Fibroblast of skin of left biceps (primary cell): ENCODE measurements around the gene EP400.
"Not testable (repeated sequence)": the region's sequence is repeated elsewhere in the genome, so short reads cannot be mapped to it uniquely, and the experiment has no call there.

Experiments
- DNase-seq, 2 experiments: peaks; one replicate each; pipeline ENCODE4 v3.0.0-alpha.2; 2013; ENCODE audit warnings: low read depth in 2 of 2

Gene EP400

DNA sequence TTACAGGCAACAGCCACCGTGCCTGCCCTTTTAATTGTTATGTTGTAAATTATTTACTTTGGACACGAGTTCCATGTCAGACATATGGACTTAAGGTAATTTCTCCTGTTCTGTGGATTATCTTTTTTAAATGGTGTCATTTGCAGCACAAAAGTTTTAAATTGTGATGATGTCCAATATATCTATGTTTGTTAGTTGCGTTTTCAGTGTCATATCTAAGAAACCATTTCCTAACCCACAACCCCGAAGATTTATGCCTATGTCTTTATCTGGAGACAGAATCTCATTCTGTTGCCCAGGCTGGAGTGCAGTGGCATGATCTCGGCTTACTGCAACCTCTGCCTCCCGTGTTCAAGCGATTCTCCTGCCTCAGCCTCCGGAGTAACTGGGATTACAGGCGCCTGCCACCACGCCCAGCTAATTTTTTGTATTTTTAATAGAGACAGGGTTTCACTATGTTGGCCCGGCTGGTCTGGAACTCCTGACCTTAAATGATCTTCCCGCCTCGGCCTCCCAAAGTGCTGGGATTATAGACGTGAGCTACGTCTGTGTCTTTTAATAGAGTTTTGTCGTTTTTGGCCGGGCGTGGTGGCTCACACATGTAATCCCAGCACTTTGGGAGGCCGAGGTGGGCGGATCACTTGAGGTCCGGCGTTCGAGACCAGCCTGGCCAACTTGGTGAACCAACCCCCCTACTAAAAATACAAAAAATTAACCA, 870 bp upstream of the EP400 start:
- not testable (repeated sequence) for DNase-seq

DNA sequence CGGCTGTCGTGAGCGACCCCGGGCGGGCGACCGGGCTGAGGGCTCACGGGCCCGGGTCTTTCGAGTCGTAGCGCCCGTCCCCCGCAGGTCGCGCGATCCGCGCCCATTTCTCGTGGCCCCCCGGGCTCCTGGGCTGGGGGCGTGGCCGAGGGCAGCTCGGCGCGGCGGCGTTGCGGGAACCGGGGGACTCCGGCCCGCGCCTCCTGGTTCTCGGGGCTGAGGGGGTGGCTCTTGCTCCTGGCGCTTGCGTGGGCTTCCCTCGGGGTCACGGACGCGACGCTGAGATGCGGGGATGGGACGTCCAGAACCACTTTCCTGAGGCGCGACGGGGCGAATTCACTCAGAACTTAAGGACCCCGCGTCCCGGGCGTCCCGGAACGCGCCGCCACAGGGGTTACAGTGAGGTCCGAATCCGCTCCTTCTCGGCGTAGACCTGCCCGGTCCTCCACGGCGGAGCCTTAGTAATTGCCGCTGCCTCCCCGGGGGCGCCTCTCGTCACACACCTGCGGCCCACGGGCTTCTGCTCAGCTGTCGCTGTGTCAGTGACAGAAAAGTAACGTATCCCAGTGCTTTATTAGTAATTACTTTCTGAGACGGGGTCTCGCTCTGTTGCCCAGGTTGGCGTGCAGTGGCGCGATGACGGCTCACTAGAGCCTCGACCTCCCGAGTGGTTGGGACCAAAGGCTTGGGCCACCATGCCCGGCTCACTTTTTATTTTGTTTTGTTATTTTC, 606 bp downstream of the EP400 start:
- no peak for DNase-seq

DNA sequence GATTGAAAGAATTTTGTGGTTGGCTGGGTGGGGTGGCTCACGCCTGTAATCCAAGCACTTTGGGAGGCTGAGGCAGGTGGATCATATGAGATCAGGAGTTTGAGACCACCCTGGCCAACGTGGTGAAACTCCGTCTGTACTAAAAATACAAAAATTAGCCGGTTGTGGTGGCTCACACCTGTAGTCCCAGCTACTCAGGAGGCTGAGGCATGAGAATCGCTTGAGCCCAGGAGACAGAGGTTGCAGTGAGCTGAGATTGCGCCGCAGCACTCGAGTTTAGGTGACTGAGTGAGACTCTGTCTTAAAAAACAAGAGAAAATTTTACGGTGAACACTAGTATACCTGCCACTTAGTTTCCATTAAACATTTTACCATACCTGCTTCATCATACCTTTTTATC, 4.1 kb downstream of the EP400 start:
- DNase-seq = not testable (repeated sequence)

DNA sequence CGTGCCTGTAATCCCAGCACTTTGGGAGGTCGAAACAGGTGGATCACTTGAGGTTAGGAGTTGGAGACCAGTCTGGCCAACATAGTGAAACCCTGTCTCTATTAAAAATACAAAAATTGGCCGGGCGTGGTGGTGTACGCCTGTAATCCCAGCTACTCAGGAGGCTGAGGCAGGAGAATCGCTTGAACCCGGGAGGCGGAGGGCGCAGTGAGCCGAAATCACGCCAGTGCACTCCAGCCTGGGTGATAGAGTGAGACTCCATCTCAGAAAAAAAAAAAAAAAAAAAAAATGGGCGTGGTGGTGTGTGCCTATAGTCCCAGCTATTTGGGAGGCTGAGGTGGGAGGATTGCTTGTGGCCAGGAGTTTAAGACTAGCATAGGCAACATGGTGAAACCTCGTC, 4.7 kb downstream of the EP400 start:
- DNase-seq = not testable (repeated sequence)

DNA sequence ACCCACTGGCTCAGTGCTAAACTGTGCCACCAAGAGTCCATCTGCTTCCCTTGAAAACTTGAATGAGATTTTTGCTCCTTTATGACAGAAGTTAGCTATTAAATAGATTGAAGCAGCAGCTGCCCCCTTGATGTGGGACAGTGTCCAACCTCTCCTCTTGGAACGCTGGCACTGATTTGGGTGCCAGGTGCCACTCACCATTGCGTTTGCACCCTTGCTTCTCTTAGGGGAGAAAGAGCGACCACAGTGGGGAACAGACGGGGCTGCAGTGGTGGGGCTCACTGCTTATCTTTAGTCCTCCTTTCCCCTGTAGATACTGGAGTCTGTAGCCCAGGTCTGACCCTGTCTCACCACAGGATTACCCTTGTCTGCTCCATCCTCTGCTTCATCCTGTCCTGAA, 9.4 kb downstream of the EP400 start:
- no peak for DNase-seq

DNA sequence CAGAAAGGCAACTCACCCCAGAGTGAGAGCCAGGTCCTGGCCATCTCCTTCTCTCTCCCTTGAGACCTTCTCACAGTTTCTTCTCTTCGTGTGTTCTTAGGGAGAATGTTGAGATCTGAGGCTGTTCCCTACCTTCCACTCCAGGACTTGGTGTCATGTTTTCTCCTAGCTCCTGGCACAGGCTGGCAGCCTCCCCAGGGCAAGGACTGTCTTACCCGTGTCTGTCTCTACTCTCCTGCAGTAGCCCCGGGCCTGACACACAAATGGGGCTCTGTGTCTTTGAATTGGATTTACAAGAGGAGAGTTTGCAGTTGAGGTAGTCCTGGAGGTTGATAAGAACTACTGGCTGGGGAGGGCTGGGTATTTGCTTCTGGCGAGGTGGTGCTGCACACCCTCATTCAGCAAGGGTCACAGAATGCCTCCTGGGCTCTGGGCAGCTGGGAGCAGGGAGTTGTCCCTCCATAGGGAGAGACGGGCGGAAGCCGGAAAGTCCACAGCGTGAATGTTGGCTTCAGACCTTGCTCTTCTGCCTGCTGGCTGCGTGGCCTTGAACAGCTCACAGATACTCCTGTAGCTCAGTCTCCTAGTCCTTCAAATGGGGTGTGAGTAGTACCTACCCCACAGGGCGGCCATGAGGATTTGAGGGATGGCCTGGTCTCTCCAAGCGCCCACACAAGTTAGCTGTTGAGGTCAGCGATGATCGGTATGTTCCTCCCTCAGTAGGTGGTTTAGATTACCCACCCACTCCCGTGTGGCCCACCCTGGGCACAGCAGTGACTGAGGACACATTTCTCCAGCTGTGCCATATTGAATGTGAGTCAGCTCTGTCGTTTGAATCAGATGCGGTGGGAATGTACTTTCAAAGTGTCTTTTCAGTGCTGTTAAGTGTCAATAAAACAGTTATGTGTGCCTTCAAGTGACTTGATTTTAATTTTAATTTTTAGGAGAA, 10.2 kb downstream of the EP400 start:
- DNase-seq = no peak

DNA sequence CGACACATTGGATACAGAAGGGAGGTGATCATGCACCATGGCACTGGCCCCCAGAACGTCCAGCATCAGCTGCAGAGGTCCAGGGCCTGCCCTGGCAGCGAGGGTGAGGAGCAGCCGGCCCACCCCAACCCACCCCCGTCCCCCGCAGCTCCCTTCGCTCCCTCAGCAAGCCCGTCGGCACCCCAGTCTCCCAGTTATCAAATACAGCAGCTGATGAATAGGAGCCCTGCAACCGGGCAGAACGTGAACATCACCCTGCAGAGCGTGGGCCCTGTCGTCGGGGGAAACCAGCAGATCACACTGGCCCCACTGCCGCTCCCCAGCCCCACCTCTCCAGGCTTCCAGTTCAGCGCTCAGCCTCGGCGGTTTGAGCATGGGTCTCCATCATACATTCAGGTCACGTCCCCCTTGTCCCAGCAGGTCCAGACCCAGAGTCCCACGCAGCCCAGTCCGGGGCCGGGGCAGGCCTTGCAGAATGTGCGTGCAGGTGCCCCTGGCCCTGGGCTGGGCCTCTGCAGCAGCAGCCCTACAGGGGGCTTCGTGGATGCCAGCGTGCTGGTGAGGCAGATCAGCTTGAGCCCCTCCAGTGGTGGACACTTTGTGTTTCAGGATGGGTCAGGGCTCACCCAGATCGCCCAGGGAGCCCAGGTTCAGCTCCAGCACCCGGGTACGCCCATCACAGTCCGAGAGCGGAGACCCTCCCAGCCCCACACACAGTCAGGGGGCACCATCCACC, 11.0 kb downstream of the EP400 start:
- not testable (repeated sequence) for DNase-seq

DNA sequence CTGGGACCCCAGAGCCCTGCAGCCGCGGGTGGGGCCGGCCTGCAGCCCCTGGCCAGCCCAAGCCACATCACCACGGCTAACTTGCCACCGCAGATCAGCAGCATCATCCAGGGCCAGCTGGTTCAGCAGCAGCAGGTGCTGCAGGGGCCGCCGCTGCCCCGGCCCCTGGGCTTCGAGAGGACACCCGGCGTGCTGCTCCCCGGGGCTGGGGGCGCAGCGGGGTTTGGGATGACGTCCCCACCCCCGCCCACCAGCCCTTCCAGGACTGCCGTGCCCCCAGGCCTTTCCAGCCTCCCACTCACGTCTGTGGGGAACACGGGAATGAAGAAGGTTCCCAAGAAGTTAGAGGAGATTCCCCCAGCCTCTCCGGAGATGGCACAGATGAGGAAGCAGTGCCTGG, 11.6 kb downstream of the EP400 start:
- DNase-seq = not testable (repeated sequence)

DNA sequence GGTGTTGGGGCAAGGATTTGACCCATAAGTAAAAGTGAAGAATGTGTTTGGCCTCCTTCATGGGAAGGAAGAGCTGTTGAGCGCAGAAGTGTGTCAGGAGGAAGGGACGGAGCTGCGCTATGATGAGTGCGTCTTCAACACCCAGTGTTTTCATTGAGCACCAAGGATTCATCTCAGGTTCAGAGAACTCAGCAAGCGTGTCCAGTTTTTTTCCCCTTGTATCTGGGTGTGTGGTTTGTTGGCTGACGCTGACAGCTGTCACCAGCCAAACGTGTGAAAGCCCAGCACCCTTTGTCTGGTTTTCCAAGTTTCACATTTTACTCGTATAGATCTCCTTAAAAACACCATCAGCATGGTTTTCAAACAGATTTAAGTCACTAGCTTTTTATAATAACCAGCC, 12.3 kb downstream of the EP400 start:
- no peak for DNase-seq

DNA sequence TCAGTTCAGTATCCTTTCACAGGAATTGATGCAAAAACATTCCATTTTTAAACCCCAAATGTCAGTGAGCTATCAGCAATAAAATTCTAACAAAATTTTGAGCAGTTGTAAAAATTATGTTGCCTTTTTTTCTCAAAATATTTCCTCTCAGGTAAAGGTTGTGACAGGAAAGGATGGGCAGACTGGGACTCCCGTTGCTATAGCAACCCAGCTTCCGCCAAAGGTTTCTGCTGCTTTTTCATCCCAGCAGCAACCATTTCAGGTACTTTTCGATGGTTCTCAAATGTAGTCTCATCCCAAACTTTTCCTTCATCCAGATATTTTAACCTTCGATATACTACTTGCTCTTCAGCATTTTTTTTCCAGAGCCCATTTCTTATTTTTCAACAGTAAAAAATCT, 13.6 kb downstream of the EP400 start:
- DNase-seq = no peak

DNA sequence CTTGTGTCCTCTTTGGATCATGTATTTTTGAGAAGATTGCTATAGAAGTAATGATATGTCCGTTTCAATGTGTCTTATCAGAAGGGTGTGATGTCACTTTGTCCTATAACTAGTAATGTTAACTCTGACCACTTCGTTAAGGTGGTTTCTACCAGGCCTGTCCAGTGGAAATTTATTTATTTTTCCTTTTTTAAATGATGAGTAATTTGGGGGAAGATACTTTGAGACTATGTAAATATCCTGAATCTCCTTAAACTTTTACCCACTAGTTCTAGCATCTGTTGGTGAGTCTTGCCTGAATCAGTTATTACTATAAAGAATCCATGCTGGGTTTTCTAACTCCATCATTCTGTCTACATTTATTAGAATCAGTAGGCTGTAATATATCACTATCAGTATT, 15.3 kb downstream of the EP400 start:
- DNase-seq = no peak

DNA sequence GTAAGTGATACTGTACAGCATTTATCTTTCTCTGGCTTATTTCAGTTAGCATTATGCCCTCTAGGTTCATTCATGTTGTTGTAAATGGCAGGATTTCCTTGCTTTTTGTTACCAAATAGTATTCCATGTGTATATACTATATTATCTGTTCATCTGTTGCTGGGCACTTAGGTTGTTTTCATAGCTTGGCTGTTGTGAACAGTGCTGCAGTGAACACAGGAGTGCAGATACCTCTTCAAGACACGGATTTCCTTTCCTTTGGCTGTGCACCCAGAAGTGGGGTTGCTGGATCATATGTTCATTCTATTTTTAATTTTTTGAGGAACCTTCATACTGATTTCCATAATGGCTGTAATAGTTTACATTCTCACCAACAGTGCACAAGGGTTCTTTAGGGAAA, 21.5 kb downstream of the EP400 start:
- DNase-seq = no peak

DNA sequence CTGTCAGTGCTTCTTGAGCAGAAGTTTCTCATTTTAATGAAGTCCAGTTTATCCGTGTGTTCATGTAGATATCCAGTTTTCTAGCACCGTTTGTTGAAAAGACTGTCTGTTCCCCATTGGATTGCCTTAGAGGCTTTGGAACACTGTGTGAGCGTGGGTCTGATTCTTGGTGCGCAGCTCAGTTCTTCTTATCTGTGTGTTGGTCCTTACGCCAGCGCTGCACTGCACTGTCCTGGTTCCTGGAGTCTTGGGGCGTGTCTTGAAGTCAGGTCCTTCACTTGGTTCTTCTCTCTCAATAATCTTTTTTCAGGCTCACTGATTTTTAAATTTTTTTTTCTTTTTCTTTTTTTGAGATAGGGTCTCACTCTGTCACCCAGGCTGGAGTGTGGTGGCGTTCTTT, 25.5 kb downstream of the EP400 start:
- no peak for DNase-seq

DNA sequence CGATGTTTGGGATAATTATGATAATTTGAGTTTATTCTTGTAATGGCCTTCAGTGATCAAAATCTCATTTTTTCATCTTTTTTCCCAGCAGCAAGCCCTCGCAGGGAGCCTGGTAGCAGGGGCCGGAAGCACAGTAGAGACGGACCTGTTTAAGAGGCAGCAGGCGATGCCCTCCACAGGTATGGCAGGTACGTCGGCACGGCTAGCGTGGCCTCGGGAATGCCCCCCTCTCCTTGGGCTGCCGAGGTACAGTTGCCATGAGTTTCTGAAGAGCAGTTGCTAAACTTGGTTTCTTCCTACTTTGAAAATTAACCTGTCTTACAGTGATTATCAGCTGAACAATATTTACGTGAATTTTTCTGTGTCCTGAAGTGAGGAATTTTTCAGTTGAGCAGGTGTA, 29.9 kb downstream of the EP400 start:
- DNase-seq = no peak

DNA sequence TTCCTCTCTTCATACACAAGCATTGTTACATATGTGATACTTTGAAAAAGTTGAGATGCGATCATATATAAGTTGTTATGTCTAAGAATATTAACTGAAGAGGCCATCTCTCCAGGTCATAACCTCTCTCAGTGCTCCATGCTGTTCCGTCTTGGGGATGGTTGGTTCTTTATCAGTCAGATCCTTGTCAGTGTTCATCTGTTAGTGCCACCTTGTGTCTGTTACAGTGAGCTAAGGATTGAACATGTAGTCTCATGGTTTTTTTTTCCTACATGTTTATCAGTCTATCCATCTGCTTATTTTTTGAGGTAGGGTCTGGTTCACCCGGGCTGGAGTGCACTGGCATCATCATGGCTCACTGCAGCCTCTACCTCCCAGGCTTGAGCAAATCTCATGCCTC, 30.5 kb downstream of the EP400 start:
- no peak for DNase-seq

DNA sequence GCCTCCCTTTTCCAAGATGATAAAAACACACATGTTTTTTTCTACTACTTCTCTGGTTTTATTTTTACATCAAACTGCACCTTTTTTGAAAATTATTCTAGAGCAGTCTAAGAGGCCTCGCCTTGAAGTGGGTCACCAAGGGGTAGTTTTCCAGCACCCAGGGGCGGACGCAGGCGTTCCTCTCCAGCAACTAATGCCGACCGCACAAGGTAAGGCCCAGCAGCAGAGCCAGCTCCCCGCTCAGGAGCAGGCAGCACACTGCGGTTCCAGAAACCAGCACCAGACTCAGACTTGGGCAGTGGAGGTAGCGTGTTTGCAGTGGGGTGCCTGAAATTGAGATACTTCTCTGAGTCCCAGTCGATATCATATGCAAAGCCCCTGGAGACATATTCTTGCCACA, 31.6 kb downstream of the EP400 start:
- no peak for DNase-seq

DNA sequence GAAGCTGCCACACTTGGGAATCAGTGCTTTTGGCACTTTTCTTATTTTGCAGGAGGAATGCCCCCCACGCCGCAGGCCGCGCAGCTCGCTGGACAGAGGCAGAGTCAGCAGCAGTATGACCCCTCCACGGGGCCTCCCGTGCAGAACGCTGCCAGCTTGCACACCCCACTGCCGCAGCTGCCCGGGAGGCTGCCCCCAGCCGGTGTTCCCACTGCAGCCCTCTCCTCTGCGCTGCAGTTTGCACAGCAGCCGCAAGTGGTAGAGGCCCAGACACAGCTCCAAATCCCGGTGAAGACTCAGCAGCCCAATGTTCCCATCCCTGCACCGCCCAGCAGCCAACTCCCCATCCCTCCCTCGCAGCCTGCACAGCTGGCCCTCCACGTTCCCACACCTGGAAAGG, 32.3 kb downstream of the EP400 start:
- DNase-seq = no peak

DNA sequence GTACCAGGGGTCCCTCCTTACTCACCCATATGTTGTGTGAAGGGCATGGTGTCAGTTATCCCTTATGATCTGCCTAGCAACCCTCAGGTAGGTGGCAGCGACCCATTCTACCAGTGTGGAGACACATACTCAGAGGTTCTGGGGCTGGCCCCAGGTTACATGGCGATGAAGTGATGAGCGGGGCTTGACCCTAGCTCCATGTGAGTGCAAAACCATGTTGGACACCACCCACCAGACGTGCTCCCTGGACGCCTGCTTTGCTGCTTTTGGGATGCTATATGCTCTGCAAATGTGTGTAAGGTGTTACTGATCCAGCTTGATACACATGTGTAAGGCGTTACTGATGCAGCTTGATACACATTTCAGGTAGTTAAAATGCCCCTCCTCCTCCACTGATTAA, 33.3 kb downstream of the EP400 start:
- no peak for DNase-seq

DNA sequence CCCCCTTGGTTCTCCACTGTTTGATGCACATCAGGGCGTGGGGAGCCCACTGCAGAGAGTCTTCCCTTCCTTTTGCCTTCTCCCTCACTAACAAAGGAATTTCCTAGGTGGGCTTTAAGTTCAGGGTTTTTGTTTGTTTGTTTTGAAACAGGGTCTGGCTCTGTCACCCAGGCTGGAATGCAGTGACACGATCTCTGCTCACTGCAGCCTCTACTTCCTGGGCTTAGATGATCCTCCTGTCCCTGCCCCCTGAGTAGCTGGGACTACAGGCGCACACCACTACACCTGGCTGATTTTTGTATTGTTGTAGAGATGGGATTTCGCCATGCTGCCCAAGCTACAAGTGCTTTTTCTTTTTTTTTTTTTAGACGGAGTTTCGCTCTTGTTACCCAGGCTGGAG, 33.8 kb downstream of the EP400 start:
- no peak for DNase-seq

DNA sequence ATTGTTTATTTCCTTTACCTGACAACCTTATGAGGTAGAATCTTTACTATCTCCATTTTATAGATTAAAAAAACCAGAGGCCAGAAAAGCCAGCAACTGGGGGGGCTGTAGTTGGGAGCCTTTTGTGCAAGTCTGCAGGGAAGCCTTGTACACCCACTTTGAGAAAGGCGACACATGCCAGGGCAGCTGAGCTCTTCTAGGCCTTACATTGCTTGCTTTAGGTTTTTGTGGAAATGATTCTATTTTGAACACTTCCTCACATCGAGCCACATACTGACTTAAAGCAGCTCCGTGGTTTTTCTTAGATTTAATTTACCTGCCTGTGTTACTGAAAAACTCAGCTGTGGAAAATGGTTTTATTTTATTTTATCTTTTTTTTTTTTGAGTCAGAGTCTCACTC, 34.6 kb downstream of the EP400 start:
- no peak for DNase-seq

DNA sequence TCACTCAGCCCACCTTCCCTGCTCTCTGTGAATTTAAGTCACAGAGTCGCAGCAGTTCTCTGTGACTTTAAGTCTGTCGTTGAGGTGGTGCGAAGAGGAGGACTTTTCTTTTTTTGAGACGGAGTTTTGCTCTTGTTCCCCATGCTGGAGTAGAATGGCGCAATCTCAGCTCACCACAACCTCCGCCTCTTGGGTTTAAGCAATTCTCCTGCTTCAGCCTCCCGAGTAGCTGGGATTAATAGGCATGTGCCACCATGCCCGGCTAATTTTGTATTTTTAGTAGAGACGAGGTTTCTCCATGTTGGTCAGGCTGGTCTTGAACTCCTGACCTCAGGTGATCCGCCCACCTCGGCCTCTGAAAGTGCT, 35.8 kb downstream of the EP400 start:
- DNase-seq = not testable (repeated sequence)

DNA sequence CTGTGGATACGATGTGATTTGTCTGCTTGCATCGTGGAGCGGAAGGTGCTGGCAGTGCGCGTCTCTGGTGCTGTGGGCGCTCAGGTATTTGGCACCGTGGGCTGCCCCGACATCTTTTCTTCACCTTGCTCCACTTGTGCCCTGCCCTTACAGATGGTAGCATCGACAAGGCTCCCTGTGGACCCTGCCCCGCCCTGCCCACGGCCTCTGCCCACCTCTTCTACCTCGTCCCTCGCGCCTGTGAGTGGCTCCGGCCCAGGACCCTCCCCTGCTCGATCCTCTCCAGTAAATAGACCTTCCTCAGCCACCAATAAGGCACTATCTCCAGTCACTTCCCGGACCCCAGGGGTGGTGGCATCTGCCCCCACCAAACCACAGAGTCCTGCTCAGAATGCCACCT, 36.6 kb downstream of the EP400 start:
- no peak for DNase-seq
